OCI-LY7 (cell line): Measurements from ENCODE around the gene ZNF609.

Experiments
- CTCF ChIP-seq: fragments of 200-600 bp; sonication (generic); conservative IDR thresholded peaks from 2 replicates; pipeline ENCODE4 v1.5.1; 2014; ENCODE audit warnings: mild to moderate bottlenecking, antibody characterized with exemption, low read length, moderate library complexity, mixed read lengths
- EZH2phosphoT487 ChIP-seq: fragments of 200-600 bp; sonication (generic); IDR thresholded peaks from 2 replicates; pipeline ENCODE4 v1.6.1; 2018; ENCODE audit warnings: low read depth, borderline replicate concordance, mild to moderate bottlenecking, mixed run types, antibody characterized with exemption, low read length, moderate library complexity, mixed read lengths

GRCh38 chr15:64673866-64674265, 213.5 kb downstream of the ZNF609 start:
- no peak for TF ChIP-seq CTCF
- no peak for TF ChIP-seq EZH2phosphoT487
